ENCODE results near the gene TCP11.

The TCP11 gene

GRCh38 chr6:35088281-35089215 is 52.6 kb downstream of the TCP11 start:
- Histone ChIP-seq H3K36me3 (peaks cover 15 to 92% (median 54%) of the 10 kb centered on the region in 11 experiments; a peak in 21 of 22 replicates), H3K4me3 (no peak overlapping the region), H3K27me3 (no peaks in the 10 kb centered on the region), H3K4me2 (peak overlapping the region in 9 of 11 experiments; percentile 24 to 70 (median 60); a peak in 17 of 22 replicates), H3K27ac (peak overlapping the region in 5 of 11 experiments; percentile 14 to 38 (median 23); a peak in 7 of 22 replicates), H4K20me1 (peaks cover 0 to 12% (median 0%) of the 10 kb centered on the region in 11 experiments; a peak in 3 of 22 replicates), H3K9me3 (replicated peaks in 1 of 11) (no peaks in the 10 kb centered on the region), H3K4me1 (peaks cover 0 to 30% (median 18%) of the 10 kb centered on the region in 10 experiments; a peak in 15 of 20 replicates), H3K9ac (peak overlapping the region in 4 of 11 experiments; percentile 29 to 46 (median 30); a peak in 2 of 22 replicates)
- no peak for TF ChIP-seq Cebpa-rat (IDR thresholded peaks at IDR 0.05)

- Histone ChIP-seq H3K9ac (peak overlapping the region in 4 of 11 experiments; percentile 29 to 46 (median 30); a peak in 2 of 22 replicates), H3K4me2 (peak overlapping the region in 9 of 11 experiments; percentile 24 to 70 (median 60); a peak in 17 of 22 replicates), H3K9me3 (replicated peaks in 1 of 11) (no peaks in the 10 kb centered on the region), H3K4me1 (peaks cover 0 to 40% (median 23%) of the 10 kb centered on the region in 10 experiments; a peak in 15 of 20 replicates), H3K4me3 (no peak overlapping the region), H3K36me3 (peaks cover 22 to 100% (median 63%) of the 10 kb centered on the region in 11 experiments; a peak in 21 of 22 replicates), H4K20me1 (peaks cover 0 to 20% (median 0%) of the 10 kb centered on the region in 11 experiments; a peak in 3 of 22 replicates), H3K27ac (peak overlapping the region in 5 of 11 experiments; percentile 14 to 38 (median 23); a peak in 7 of 22 replicates), H3K27me3 (no peaks in the 10 kb centered on the region)
- no peak for TF ChIP-seq Cebpa-rat (IDR thresholded peaks at IDR 0.05)
Observed at GRCh38 chr6:35087361-35088280, 53.5 kb downstream of the TCP11 start.

GRCh38 chr6:35086636-35087360 is 54.3 kb downstream of the TCP11 start:
- no peak overlapping the region for H3K27ac ChIP-seq
- no peak overlapping the region for H3K4me2 ChIP-seq
- no peak overlapping the region for H3K4me3 ChIP-seq
- no peak for TF ChIP-seq Cebpa-rat (IDR thresholded peaks at IDR 0.05)
- no peak overlapping the region for H3K9ac ChIP-seq
- peaks cover 22 to 100% (median 70%) of the 10 kb centered on the region in 11 experiments; a peak in 21 of 22 replicates for H3K36me3 ChIP-seq
- H4K20me1 ChIP-seq, result peaks cover 0 to 28% (median 3%) of the 10 kb centered on the region in 11 experiments; a peak in 6 of 22 replicates
- H3K9me3 ChIP-seq (replicated peaks in 1 of 11), result no peaks in the 10 kb centered on the region
- H3K27me3 ChIP-seq, result no peaks in the 10 kb centered on the region
- peaks cover 2 to 48% (median 31%) of the 10 kb centered on the region in 10 experiments for H3K4me1 ChIP-seq

GRCh38 chr6:35086282-35086632 is 54.9 kb downstream of the TCP11 start:
- Histone ChIP-seq H3K9ac (no peak overlapping the region), H3K36me3 (peaks cover 22 to 99% (median 70%) of the 10 kb centered on the region in 11 experiments; a peak in 21 of 22 replicates), H3K9me3 (replicated peaks in 1 of 11) (no peaks in the 10 kb centered on the region), H3K27ac (no peak overlapping the region), H4K20me1 (peaks cover 0 to 34% (median 3%) of the 10 kb centered on the region in 11 experiments; a peak in 6 of 22 replicates), H3K4me3 (no peak overlapping the region), H3K4me1 (peaks cover 7 to 53% (median 36%) of the 10 kb centered on the region in 10 experiments), H3K27me3 (no peaks in the 10 kb centered on the region), H3K4me2 (no peak overlapping the region)
- TF ChIP-seq Cebpa-rat (IDR thresholded peaks at IDR 0.05), result no peak

- TF ChIP-seq Cebpa-rat (IDR thresholded peaks at IDR 0.05), result no peak
- peaks cover 22 to 99% (median 71%) of the 10 kb centered on the region in 11 experiments; a peak in 21 of 22 replicates for H3K36me3 ChIP-seq
- no peak overlapping the region for H3K4me2 ChIP-seq
- H3K4me3 ChIP-seq, result no peak overlapping the region
- H3K27me3 ChIP-seq, result no peaks in the 10 kb centered on the region
- no peaks in the 10 kb centered on the region for H3K9me3 ChIP-seq (replicated peaks in 1 of 11)
- H3K4me1 ChIP-seq, result peaks cover 14 to 60% (median 42%) of the 10 kb centered on the region in 10 experiments
- no peak overlapping the region for H3K9ac ChIP-seq
- no peak overlapping the region for H3K27ac ChIP-seq
- H4K20me1 ChIP-seq, result peaks cover 0 to 40% (median 6%) of the 10 kb centered on the region in 11 experiments; a peak in 6 of 22 replicates
Observed at GRCh38 chr6:35085359-35086281, 55.5 kb downstream of the TCP11 start.

- no peak overlapping the region for H3K27ac ChIP-seq
- H3K9ac ChIP-seq, result no peak overlapping the region
- no peak overlapping the region for H3K4me3 ChIP-seq
- H3K9me3 ChIP-seq (replicated peaks in 1 of 11), result no peaks in the 10 kb centered on the region
- H3K4me2 ChIP-seq, result no peak overlapping the region
- TF ChIP-seq Cebpa-rat (IDR thresholded peaks at IDR 0.05), result no peak
- peaks cover 23 to 56% (median 45%) of the 10 kb centered on the region in 10 experiments for H3K4me1 ChIP-seq
- peaks cover 23 to 99% (median 72%) of the 10 kb centered on the region in 11 experiments; a peak in 21 of 22 replicates for H3K36me3 ChIP-seq
- H4K20me1 ChIP-seq, result peaks cover 0 to 40% (median 6%) of the 10 kb centered on the region in 11 experiments; a peak in 7 of 22 replicates
- H3K27me3 ChIP-seq, result no peaks in the 10 kb centered on the region
Observed at GRCh38 chr6:35084511-35085203, 56.5 kb downstream of the TCP11 start.

GRCh38 chr6:35084041-35084491 is 57.1 kb downstream of the TCP11 start:
- Histone ChIP-seq H3K27me3 (no peaks in the 10 kb centered on the region), H3K4me3 (no peak overlapping the region), H3K9ac (no peak overlapping the region), H4K20me1 (peaks cover 0 to 40% (median 6%) of the 10 kb centered on the region in 11 experiments; a peak in 7 of 22 replicates), H3K4me1 (peaks cover 23 to 50% (median 41%) of the 10 kb centered on the region in 10 experiments), H3K27ac (no peak overlapping the region), H3K9me3 (replicated peaks in 1 of 11) (no peaks in the 10 kb centered on the region), H3K36me3 (peaks cover 24 to 99% (median 74%) of the 10 kb centered on the region in 11 experiments; a peak in 21 of 22 replicates), H3K4me2 (no peak overlapping the region)
- no peak for TF ChIP-seq Cebpa-rat (IDR thresholded peaks at IDR 0.05)

All from BLaER1 treated with 17β-estradiol and CSF1 and Interleukin-3, amounts not matched to agents 10 nM and 100 nM (cell line).